RPMI7951 (cell line): ENCODE measurements around the gene NIPAL1. TPM values are rescaled to one million over a fixed set of nuclear protein-coding genes. Genes with fewer than 3 reads are reported as not detected.
"Not testable (repeated sequence)": the region's sequence is repeated elsewhere in the genome, so short reads cannot be mapped to it uniquely, and the experiment has no call there.

Experiments
- DNase-seq: peaks from one replicate; pipeline ENCODE4 v3.0.0-alpha.2; 2012; ENCODE audit warnings: low read depth
- total RNA-seq: library from RNA; depleted of rRNA; stranded (reverse); fragments of >200 nt; shearing (Covaris generic); gene quantifications from 2 replicates; pipeline ENCODE4 v1.2.3, GENCODE V29; 2014; rRNA removed

NIPAL1 gene
- 1.5 and 2.3 TPM in 2 replicates for total RNA-seq

- DNase-seq: peak; percentile 78
These were observed at the start of gene NIPAL1, which contains the start of gene CNGA1 for GRCh38 chr4:48016141-48017107. TSS of gene NIPAL1 (plus strand) at chr4:48016772. CDS start at chr4:48016840, 68 bp downstream. TSS of gene CNGA1 (minus strand) at chr4:48016681. CDS start at chr4:47952689, 63,992 bp downstream.

GRCh38 chr4:47968847-47969246 lies 47.7 kb upstream of the NIPAL1 start:
- no peak for DNase-seq

GRCh38 chr4:47972181-47972580 lies 44.4 kb upstream of the NIPAL1 start:
- no peak for DNase-seq

- no peak for DNase-seq
These were observed 43.9 kb upstream of the NIPAL1 start for GRCh38 chr4:47972721-47973120.

GRCh38 chr4:47974566-47974965 lies 42.0 kb upstream of the NIPAL1 start:
- no peak for DNase-seq

GRCh38 chr4:47990145-47990544 lies 26.4 kb upstream of the NIPAL1 start:
- no peak for DNase-seq

- DNase-seq: not testable (repeated sequence)
These were observed 24.1 kb upstream of the NIPAL1 start for GRCh38 chr4:47992475-47992874.

GRCh38 chr4:47996021-47996420 lies 20.6 kb upstream of the NIPAL1 start:
- DNase-seq: no peak

GRCh38 chr4:48002267-48002666 lies 14.3 kb upstream of the NIPAL1 start:
- DNase-seq: no peak

- DNase-seq: peak; percentile 54
These were observed 13.0 kb upstream of the NIPAL1 start for GRCh38 chr4:48003568-48003967.

GRCh38 chr4:48005781-48006180 lies 10.8 kb upstream of the NIPAL1 start:
- no peak for DNase-seq

GRCh38 chr4:48008021-48008596 lies 8.5 kb upstream of the NIPAL1 start:
- DNase-seq: peak; percentile 14

- DNase-seq: not testable (repeated sequence)
These were observed 5.7 kb upstream of the NIPAL1 start for GRCh38 chr4:48010906-48011305.

- DNase-seq: no peak
These were observed 4.8 kb upstream of the NIPAL1 start for GRCh38 chr4:48011722-48012121.

- DNase-seq: no peak
These were observed 3.7 kb upstream of the NIPAL1 start for GRCh38 chr4:48012824-48013223.

- DNase-seq: no peak
These were observed 1.4 kb upstream of the NIPAL1 start for GRCh38 chr4:48015216-48015615.

GRCh38 chr4:48015678-48016077 lies 894 bp upstream of the NIPAL1 start:
- DNase-seq: no peak

- DNase-seq: peak; percentile 77
These were observed 568 bp downstream of the NIPAL1 start for GRCh38 chr4:48017108-48017571.

GRCh38 chr4:48018112-48018511 lies 1.5 kb downstream of the NIPAL1 start:
- no peak for DNase-seq

- no peak for DNase-seq
These were observed 4.5 kb downstream of the NIPAL1 start for GRCh38 chr4:48021100-48021499.

- DNase-seq: no peak
These were observed 5.7 kb downstream of the NIPAL1 start for GRCh38 chr4:48022192-48022799.

- no peak for DNase-seq
These were observed 8.0 kb downstream of the NIPAL1 start for GRCh38 chr4:48024522-48024921.
